Upper lobe of left lung (tissue), 6 donors: ENCODE data around the gene ANKRD63. TPM values are rescaled to one million over a fixed set of nuclear protein-coding genes. Genes with fewer than 3 reads are reported as not detected.

ENCODE experiments used
- ATAC-seq, 2 donors: fragments of 200-7000 bp; cut with Tn5 transposase; one replicate each; pipeline ENCODE4 v1.9.1; 2022; ENCODE audit warnings: mild to moderate bottlenecking in 2 of 2, moderate library complexity in 2 of 2; ENCODE audit not compliant: low FRiP score in 2 of 2
- DNase-seq, 2 donors: peaks; one replicate each; pipeline ENCODE4 v3.0.0-alpha.2; 2019 to 2020
- H3K27ac ChIP-seq, 4 donors: fragments of 200-600 bp; sonication (generic); one replicate each; pipeline ENCODE4 v1.5.1; 2016 to 2019
- H3K27me3 ChIP-seq, 4 donors: fragments of 200-600 bp; sonication (generic); one replicate each; pipeline ENCODE4 v1.5.1; 2017 to 2019
- H3K36me3 ChIP-seq, 4 donors: fragments of 200-600 bp; sonication (generic); one replicate each; pipeline ENCODE4 v1.5.1; 2016 to 2019
- H3K4me1 ChIP-seq, 4 donors: fragments of 200-600 bp; sonication (generic); one replicate each; pipeline ENCODE4 v1.5.1; 2018 to 2019
- H3K4me3 ChIP-seq, 4 donors: fragments of 200-600 bp; sonication (generic); one replicate each; pipeline ENCODE4 v1.5.1; 2017 to 2019; ENCODE audit warnings: mild to moderate bottlenecking in 2 of 4, moderate library complexity in 1 of 4
- H3K9me3 ChIP-seq, 4 donors: fragments of 200-600 bp; sonication (generic); one replicate each; pipeline ENCODE4 v1.5.1; 2018 to 2019
- EP300 ChIP-seq, 4 donors: sonication (generic); formaldehyde crosslinking; IDR thresholded peaks; one replicate each; pipeline ENCODE4 v1.5.1; 2017; ENCODE audit warnings: antibody characterized with exemption in 4 of 4, control low read depth in 2 of 4
- POLR2A ChIP-seq, 4 donors: fragments of 450-650 bp; IDR thresholded peaks; one replicate each; pipeline ENCODE4 v1.5.1; 2016 to 2017; ENCODE audit warnings: antibody characterized with exemption in 4 of 4, mild to moderate bottlenecking in 2 of 4
- POLR2AphosphoS5 ChIP-seq, 2 donors: sonication (generic); formaldehyde crosslinking; IDR thresholded peaks; one replicate each; pipeline ENCODE4 v1.5.1; 2017; ENCODE audit warnings: antibody characterized with exemption in 2 of 2
- WGBS, 2 donors: methylation state at CpG; one replicate each; pipeline ENCODE4 v1.1.5; 2017 to 2018; 5-methylcytosine and 5-hydroxymethylcytosine counted together
- total RNA-seq, 6 donors: library from RNA; depleted of rRNA in 4 of 6; stranded (reverse); fragments of >200 nt in 4 of 6; gene quantifications; one replicate each; pipeline versions ENCODE4 v1.1.0 to v1.2.1, GENCODE V29; 2016 to 2021
- TF ChIP-seq, protein P1 (sequence below), 6 experiments: fragments of 450-650 bp in 4 of 6; fragments of 200-600 bp in 2 of 6; sonication (generic) in 2 of 6; IDR thresholded peaks; one replicate each; pipeline ENCODE4 v1.5.1; 2016 to 2019; ENCODE audit warnings: antibody characterized with exemption in 6 of 6
- donor health status: DM: no; HTN: no; CAD: no; lungs with moderate emphysema.
- donor health status: DM: no; HTN: yes; CAD: no; lungs with severe emphysema.

The ANKRD63 gene
- total RNA-seq, 6 donors from 2014 or later = 5.2 TPM; not detected in 5

DNA sequence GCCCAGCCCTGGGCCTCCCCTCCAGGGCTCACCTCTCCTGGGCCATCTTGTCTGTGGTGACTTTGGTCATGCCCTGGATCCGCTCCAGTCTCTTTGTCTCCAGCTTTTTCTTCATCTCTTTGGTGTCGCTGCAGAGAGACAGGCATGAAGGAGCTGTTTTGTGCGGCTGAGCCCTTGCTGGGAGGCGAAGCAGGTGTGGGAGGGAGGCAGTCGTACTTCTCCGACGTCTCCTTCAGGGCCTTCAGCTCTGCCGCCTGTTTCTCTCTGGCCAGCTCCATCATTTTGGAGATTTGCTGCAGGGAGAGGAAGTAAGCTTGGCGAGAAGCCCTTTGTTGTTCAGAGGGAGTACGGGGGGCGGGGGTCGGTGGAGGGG lies 7.7 kb upstream of the ANKRD63 start:
- H3K27me3 ChIP-seq = no peaks in the 10 kb centered on the region
- H3K36me3 ChIP-seq = peaks cover 0 to 21% (median 7%) of the 10 kb centered on the region in 4 donors
- 49 to 51% methylated on average over 8 to 12 of the region's 12 CpGs for WGBS, 2 donors
- H3K27ac ChIP-seq = no peak overlapping the region
- peak overlapping the region in 2 of 4 donors; percentile 31 to 43 for H3K4me3 ChIP-seq
- ATAC-seq = no peak
- H3K4me1 ChIP-seq = peaks cover 4 to 19% (median 18%) of the 10 kb centered on the region in 4 donors
- no peaks in the 10 kb centered on the region for H3K9me3 ChIP-seq
- no peak for DNase-seq
- TF ChIP-seq POLR2A (IDR thresholded peaks at IDR 0.05) = no peak
- no peak for TF ChIP-seq EP300 (IDR thresholded peaks at IDR 0.05)
- TF ChIP-seq POLR2AphosphoS5 (IDR thresholded peaks at IDR 0.05) = no peak
- TF ChIP-seq, protein P1, sequence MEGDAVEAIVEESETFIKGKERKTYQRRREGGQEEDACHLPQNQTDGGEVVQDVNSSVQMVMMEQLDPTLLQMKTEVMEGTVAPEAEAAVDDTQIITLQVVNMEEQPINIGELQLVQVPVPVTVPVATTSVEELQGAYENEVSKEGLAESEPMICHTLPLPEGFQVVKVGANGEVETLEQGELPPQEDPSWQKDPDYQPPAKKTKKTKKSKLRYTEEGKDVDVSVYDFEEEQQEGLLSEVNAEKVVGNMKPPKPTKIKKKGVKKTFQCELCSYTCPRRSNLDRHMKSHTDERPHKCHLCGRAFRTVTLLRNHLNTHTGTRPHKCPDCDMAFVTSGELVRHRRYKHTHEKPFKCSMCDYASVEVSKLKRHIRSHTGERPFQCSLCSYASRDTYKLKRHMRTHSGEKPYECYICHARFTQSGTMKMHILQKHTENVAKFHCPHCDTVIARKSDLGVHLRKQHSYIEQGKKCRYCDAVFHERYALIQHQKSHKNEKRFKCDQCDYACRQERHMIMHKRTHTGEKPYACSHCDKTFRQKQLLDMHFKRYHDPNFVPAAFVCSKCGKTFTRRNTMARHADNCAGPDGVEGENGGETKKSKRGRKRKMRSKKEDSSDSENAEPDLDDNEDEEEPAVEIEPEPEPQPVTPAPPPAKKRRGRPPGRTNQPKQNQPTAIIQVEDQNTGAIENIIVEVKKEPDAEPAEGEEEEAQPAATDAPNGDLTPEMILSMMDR (IDR thresholded peaks at IDR 0.05) = no peak

GRCh38 chr15:40289140-40289775 lies 6.4 kb upstream of the ANKRD63 start:
- TF ChIP-seq POLR2A (IDR thresholded peaks at IDR 0.05) = no peak
- no peak for TF ChIP-seq POLR2AphosphoS5 (IDR thresholded peaks at IDR 0.05)
- H3K36me3 ChIP-seq = peaks cover 0 to 21% (median 4%) of the 10 kb centered on the region in 4 donors
- no peak for ATAC-seq
- peaks cover 5 to 25% (median 20%) of the 10 kb centered on the region in 4 donors for H3K4me1 ChIP-seq
- H3K27ac ChIP-seq = no peak overlapping the region
- H3K4me3 ChIP-seq = no peak overlapping the region
- 77 to 97% methylated on average over 6 of the region's 6 CpGs for WGBS, 2 donors
- no peaks in the 10 kb centered on the region for H3K27me3 ChIP-seq
- DNase-seq = no peak
- H3K9me3 ChIP-seq = no peaks in the 10 kb centered on the region

DNA sequence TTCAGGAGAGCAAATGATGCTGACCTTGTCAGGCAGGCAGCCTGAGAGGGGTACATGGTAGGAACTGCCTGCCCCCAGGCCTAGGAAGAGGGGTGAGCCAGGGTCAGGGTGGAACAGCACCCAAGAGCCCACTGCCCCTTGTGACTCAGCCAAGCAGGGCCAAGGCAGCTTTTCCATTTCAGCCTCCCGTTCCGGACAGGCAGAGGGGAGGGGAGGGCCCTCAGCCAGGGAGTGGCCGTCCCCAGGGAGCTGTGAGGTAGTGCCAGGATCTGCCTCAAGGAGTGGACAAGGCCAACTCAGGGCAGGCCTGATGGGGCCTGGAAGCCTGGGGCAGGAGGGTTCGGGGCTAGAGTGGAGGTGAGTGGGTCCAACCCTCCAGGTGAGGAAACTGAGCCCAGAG lies 5.1 kb upstream of the ANKRD63 start:
- 64 to 80% methylated on average over 1 to 4 of the region's 4 CpGs for WGBS, 2 donors
- no peak for ATAC-seq
- Histone ChIP-seq H3K4me1 (peaks cover 13 to 30% (median 29%) of the 10 kb centered on the region in 4 donors), H3K36me3 (peaks cover 0 to 21% (median 3%) of the 10 kb centered on the region in 4 donors), H3K27me3 (peaks cover 0 to 11% (median 9%) of the 10 kb centered on the region in 4 donors), H3K4me3 (no peak overlapping the region), H3K27ac (no peak overlapping the region), H3K9me3 (no peaks in the 10 kb centered on the region)
- TF ChIP-seq, protein P1 (IDR thresholded peaks at IDR 0.05) = no peak
- TF ChIP-seq POLR2AphosphoS5 (IDR thresholded peaks at IDR 0.05) = no peak
- TF ChIP-seq EP300 (IDR thresholded peaks at IDR 0.05) = no peak
- no peak for TF ChIP-seq POLR2A (IDR thresholded peaks at IDR 0.05)
- DNase-seq = no peak

- 85 to 95% methylated on average over 3 of the region's 3 CpGs for WGBS, 2 donors
- peaks cover 0 to 21% (median 3%) of the 10 kb centered on the region in 4 donors for H3K36me3 ChIP-seq
- H3K4me1 ChIP-seq = peaks cover 17 to 35% (median 34%) of the 10 kb centered on the region in 4 donors
- TF ChIP-seq POLR2AphosphoS5 (IDR thresholded peaks at IDR 0.05) (no peak), POLR2A (IDR thresholded peaks at IDR 0.05) (no peak), EP300 (IDR thresholded peaks at IDR 0.05) (no peak)
- TF ChIP-seq, protein P1 (IDR thresholded peaks at IDR 0.05) = no peak
- no peak overlapping the region for H3K4me3 ChIP-seq
- H3K27ac ChIP-seq = no peak overlapping the region
- H3K27me3 ChIP-seq = peaks cover 0 to 16% (median 12%) of the 10 kb centered on the region in 4 donors
- ATAC-seq (no peak), DNase-seq (no peak)
- no peaks in the 10 kb centered on the region for H3K9me3 ChIP-seq
These were observed 4.6 kb upstream of the ANKRD63 start for GRCh38 chr15:40287505-40287904.

GRCh38 chr15:40286794-40287193 lies 3.9 kb upstream of the ANKRD63 start:
- Histone ChIP-seq H3K4me3 (no peak overlapping the region), H3K27me3 (peaks cover 0 to 23% (median 18%) of the 10 kb centered on the region in 4 donors), H3K4me1 (peaks cover 24 to 42% (median 40%) of the 10 kb centered on the region in 4 donors), H3K27ac (no peak overlapping the region), H3K9me3 (no peaks in the 10 kb centered on the region), H3K36me3 (peaks cover 0 to 18% (median 3%) of the 10 kb centered on the region in 4 donors)
- no peak for TF ChIP-seq POLR2AphosphoS5 (IDR thresholded peaks at IDR 0.05)
- no peak for TF ChIP-seq EP300 (IDR thresholded peaks at IDR 0.05)
- TF ChIP-seq, protein P1 (IDR thresholded peaks at IDR 0.05) = no peak
- TF ChIP-seq POLR2A (IDR thresholded peaks at IDR 0.05) = no peak
- DNase-seq (no peak), ATAC-seq (no peak)
- 98 to 100% methylated on average over 3 to 5 of the region's 7 CpGs for WGBS, 2 donors
